HepG2 (cell line): Measurements from ENCODE around the gene RABEPK. TPM values are rescaled to one million over a fixed set of nuclear protein-coding genes. Genes with fewer than 3 reads are reported as not detected.
A peak's percentile ranks its signal among the peaks of the same experiment; 100 is the strongest.

Source experiments
- ATF7-NPFF ChIP-seq: sonication (generic); formaldehyde crosslinking; IDR thresholded peaks from 2 replicates; pipeline ENCODE4 v1.8.1; 2023; ENCODE audit warnings: mild to moderate bottlenecking, low read depth, missing genetic modification reagents, moderate library complexity
- ATM ChIP-seq: fragments of 450-650 bp; IDR thresholded peaks from 2 replicates; pipeline ENCODE4 v1.7.1; 2017; ENCODE audit warnings: mild to moderate bottlenecking, borderline replicate concordance
- FUBP1 ChIP-seq: sonication (generic); formaldehyde crosslinking; IDR thresholded peaks from 2 replicates; pipeline ENCODE4 v1.5.1; 2020; ENCODE audit warnings: missing genetic modification reagents, mild to moderate bottlenecking, borderline replicate concordance
- KAT7 ChIP-seq: IDR thresholded peaks from 2 replicates; pipeline ENCODE4 v1.6.1; 2018; ENCODE audit warnings: borderline replicate concordance, missing compliant biosample characterization
- KDM5B ChIP-seq: sonication (generic); formaldehyde crosslinking; IDR thresholded peaks from 2 replicates; pipeline ENCODE4 v1.4.0; 2020; ENCODE audit warnings: missing genetic modification reagents, mild to moderate bottlenecking, borderline replicate concordance
- MAFF ChIP-seq: IDR thresholded peaks from 2 replicates; pipeline ENCODE4 v1.6.1; 2011; ENCODE audit warnings: low read depth, low read length, improper control_type of control experiment
- PCBP1 ChIP-seq: fragments of 200-400 bp; formaldehyde crosslinking; IDR thresholded peaks from 2 replicates; pipeline ENCODE4 v1.6.1; 2017; ENCODE audit warnings: mild to moderate bottlenecking, low read depth, low read length, borderline replicate concordance
- RAD21 ChIP-seq: fragments of 450-650 bp; formaldehyde crosslinking; IDR thresholded peaks from 2 replicates; pipeline ENCODE4 v1.5.0; 2020; ENCODE audit warnings: mild to moderate bottlenecking
- RELA ChIP-seq: sonication (generic); formaldehyde crosslinking; IDR thresholded peaks from 2 replicates; pipeline ENCODE4 v1.4.0; 2020; ENCODE audit warnings: missing genetic modification reagents
- TAF15 ChIP-seq: fragments of 200-400 bp; formaldehyde crosslinking; IDR thresholded peaks from one replicate; pipeline ENCODE4 v1.6.1; 2018; ENCODE audit warnings: mild to moderate bottlenecking, low read depth, low read length; ENCODE audit not compliant: poor library complexity, severe bottlenecking
- TARDBP ChIP-seq: sonication (generic); formaldehyde crosslinking; IDR thresholded peaks from 2 replicates; pipeline ENCODE4 v1.8.0; 2022; ENCODE audit warnings: mild to moderate bottlenecking, missing genetic modification reagents
- TBX2 ChIP-seq: sonication (generic); formaldehyde crosslinking; IDR thresholded peaks from 2 replicates; pipeline ENCODE4 v1.5.0; 2020; ENCODE audit warnings: missing genetic modification reagents, mild to moderate bottlenecking, borderline replicate concordance
- THAP11 ChIP-seq: IDR thresholded peaks from 2 replicates; pipeline ENCODE4 v1.6.1; 2016; ENCODE audit warnings: missing biosample characterization, missing genetic modification reagents
- ZFP36L1 ChIP-seq: sonication (generic); formaldehyde crosslinking; IDR thresholded peaks from 2 replicates; pipeline ENCODE4 v1.8.0; 2022; ENCODE audit warnings: mild to moderate bottlenecking, missing genetic modification reagents, moderate library complexity
- ZNF296 ChIP-seq: sonication (generic); formaldehyde crosslinking; conservative IDR thresholded peaks from 2 replicates; pipeline ENCODE4 v1.5.0; 2020; ENCODE audit warnings: mild to moderate bottlenecking, missing genetic modification reagents
- ZNF331 ChIP-seq: sonication (generic); formaldehyde crosslinking; IDR thresholded peaks from 2 replicates; pipeline ENCODE4 v1.4.0; 2020; ENCODE audit warnings: missing genetic modification reagents
- ZNF501 ChIP-seq: sonication (generic); formaldehyde crosslinking; IDR thresholded peaks from 2 replicates; pipeline ENCODE4 v1.5.1; 2020; ENCODE audit warnings: mild to moderate bottlenecking, moderate library complexity, missing genetic modification reagents
- ZSCAN21 ChIP-seq: sonication (generic); formaldehyde crosslinking; IDR thresholded peaks from 2 replicates; pipeline ENCODE4 v1.8.0; 2022; ENCODE audit warnings: mild to moderate bottlenecking, missing genetic modification reagents, moderate library complexity, borderline replicate concordance
- ZSCAN30 ChIP-seq: sonication (generic); formaldehyde crosslinking; IDR thresholded peaks from 2 replicates; pipeline ENCODE4 v1.5.0; 2020; ENCODE audit warnings: mild to moderate bottlenecking, missing genetic modification reagents
- polyA plus RNA-seq, 8 experiments: library from polyadenylated mRNA; depleted of rRNA in 3 of 8; stranded (reverse) in 7 of 8; unstranded in 1 of 8; fragments of >200 nt; fragmentation: Illumina TruSeq in 4 of 8; extraction: Trizol in 4 of 8; gene quantifications; 2 replicates each; pipeline versions ENCODE4 v1.2.1 to v1.2.3, GENCODE V29; 2011 to 2016; ENCODE audit warnings: low read depth in 4 of 8, missing spikeins in 1 of 8, mixed read lengths in 1 of 8; ENCODE audit not compliant: insufficient read depth in 1 of 8
- total RNA-seq, 5 experiments: library from RNA; depleted of rRNA; stranded (reverse); fragments of >200 nt; fragmentation: Illumina TruSeq; extraction: Trizol; gene quantifications; 2 replicates each; pipeline ENCODE4 v1.2.3, GENCODE V29; 2016; ENCODE audit warnings: low read depth in 1 of 5
- TF ChIP-seq, protein P1 (sequence below): sonication (generic); formaldehyde crosslinking; IDR thresholded peaks from 2 replicates; pipeline ENCODE4 v1.5.0; 2020; ENCODE audit warnings: missing genetic modification reagents, mild to moderate bottlenecking, borderline replicate concordance
- TF ChIP-seq, protein P2 (sequence below): sonication (generic); formaldehyde crosslinking; IDR thresholded peaks from 2 replicates; pipeline ENCODE4 v1.4.0; 2020; ENCODE audit warnings: mild to moderate bottlenecking, missing genetic modification reagents

Gene RABEPK
- total and polyA plus RNA-seq, 2 of the 13 experiments (the other 11 are each of a cell fraction or from before 2014, with no cell fraction given): 75.5 to 90.0 TPM

DNA sequence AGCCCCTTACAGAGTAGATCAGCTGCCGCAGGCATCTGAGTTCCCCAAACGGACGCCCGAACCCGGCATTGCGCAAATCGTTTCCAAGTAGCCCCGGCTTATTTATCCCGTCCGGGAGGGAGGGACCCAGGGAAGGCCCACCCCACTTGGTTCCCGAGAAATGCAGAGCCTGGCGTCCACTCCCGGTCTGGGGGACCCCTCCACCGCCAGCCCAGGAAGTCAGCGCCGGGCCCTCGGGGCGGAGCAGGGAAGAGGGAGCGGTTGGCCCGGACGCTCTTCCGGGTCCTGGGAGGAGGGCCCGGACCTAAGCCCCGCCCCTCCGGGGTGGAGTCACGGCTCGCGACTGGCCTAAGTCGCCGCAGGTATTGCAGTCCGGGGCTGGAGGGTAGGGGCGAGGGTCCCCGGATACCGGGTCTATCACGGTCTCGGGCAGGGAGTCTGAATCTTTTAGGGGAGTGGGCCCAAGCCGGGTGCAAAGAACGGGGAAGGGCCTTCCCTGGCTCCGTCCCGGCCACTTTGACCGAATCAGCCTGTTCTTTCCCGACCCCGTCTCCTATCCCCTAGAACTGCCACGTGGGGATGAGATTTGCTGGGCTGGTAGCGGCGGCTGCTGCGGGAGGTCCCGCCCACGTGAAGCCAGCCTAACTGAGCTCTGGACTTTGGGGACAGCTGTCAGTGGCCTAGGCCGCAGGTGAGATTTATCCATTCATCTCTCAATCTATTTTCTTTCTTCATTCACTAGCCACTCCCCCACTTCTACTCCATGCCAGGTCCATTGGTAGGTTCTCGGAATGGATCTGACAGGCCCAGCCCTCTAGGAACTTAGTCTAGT is at the start of gene RABEPK (continued):
- peak; percentile 68 for TF ChIP-seq KDM5B (CRISPR knock-in tag)
- TF ChIP-seq TARDBP: peak; percentile 64; the same call in 1 of the 2 replicates
- peak; percentile 45; the same call in 1 of the 2 replicates for TF ChIP-seq RAD21 (CRISPR knock-in tag)
- peak; percentile 70 for TF ChIP-seq TAF15
- peak; percentile 84 for TF ChIP-seq ATF7-NPFF
- no peak for TF ChIP-seq PCBP1
- TF ChIP-seq RELA: no peak
- TF ChIP-seq ATM: no peak
- TF ChIP-seq ZSCAN30 (CRISPR knock-in tag): peak; percentile 91; the same call in 1 of the 2 replicates
- TF ChIP-seq FUBP1 (CRISPR knock-in tag): 0 out of 2 replicates have a peak, but pooled peaks have one; percentile 62
- peak; percentile 24; the same call in 1 of the 2 replicates for TF ChIP-seq TBX2 (CRISPR knock-in tag)
- TF ChIP-seq KAT7 (CRISPR knock-in tag): peak; percentile 67; the same call in 1 of the 2 replicates
- TF ChIP-seq, protein P1, sequence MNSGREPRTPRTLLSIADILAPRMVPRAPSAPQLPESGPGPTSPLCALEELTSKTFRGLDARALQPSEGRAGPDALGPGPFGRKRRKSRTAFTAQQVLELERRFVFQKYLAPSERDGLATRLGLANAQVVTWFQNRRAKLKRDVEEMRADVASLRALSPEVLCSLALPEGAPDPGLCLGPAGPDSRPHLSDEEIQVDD (CRISPR knock-in tag): 0 out of 2 replicates have a peak, but pooled peaks have one; percentile 50
- peak; percentile 79 for TF ChIP-seq THAP11
- TF ChIP-seq ZNF296: 0 out of 2 replicates have a peak, but pooled peaks have one; percentile 15
- TF ChIP-seq ZFP36L1 (CRISPR knock-in tag): peak; percentile 87; the same call in 1 of the 2 replicates
- TF ChIP-seq ZSCAN21: 0 out of 2 replicates have a peak, but pooled peaks have one; percentile 42
- TF ChIP-seq, protein P2, sequence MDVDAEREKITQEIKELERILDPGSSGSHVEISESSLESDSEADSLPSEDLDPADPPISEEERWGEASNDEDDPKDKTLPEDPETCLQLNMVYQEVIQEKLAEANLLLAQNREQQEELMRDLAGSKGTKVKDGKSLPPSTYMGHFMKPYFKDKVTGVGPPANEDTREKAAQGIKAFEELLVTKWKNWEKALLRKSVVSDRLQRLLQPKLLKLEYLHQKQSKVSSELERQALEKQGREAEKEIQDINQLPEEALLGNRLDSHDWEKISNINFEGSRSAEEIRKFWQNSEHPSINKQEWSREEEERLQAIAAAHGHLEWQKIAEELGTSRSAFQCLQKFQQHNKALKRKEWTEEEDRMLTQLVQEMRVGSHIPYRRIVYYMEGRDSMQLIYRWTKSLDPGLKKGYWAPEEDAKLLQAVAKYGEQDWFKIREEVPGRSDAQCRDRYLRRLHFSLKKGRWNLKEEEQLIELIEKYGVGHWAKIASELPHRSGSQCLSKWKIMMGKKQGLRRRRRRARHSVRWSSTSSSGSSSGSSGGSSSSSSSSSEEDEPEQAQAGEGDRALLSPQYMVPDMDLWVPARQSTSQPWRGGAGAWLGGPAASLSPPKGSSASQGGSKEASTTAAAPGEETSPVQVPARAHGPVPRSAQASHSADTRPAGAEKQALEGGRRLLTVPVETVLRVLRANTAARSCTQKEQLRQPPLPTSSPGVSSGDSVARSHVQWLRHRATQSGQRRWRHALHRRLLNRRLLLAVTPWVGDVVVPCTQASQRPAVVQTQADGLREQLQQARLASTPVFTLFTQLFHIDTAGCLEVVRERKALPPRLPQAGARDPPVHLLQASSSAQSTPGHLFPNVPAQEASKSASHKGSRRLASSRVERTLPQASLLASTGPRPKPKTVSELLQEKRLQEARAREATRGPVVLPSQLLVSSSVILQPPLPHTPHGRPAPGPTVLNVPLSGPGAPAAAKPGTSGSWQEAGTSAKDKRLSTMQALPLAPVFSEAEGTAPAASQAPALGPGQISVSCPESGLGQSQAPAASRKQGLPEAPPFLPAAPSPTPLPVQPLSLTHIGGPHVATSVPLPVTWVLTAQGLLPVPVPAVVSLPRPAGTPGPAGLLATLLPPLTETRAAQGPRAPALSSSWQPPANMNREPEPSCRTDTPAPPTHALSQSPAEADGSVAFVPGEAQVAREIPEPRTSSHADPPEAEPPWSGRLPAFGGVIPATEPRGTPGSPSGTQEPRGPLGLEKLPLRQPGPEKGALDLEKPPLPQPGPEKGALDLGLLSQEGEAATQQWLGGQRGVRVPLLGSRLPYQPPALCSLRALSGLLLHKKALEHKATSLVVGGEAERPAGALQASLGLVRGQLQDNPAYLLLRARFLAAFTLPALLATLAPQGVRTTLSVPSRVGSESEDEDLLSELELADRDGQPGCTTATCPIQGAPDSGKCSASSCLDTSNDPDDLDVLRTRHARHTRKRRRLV (CRISPR knock-in tag): peak; percentile 56; the same call in 1 of the 2 replicates
- no peak for TF ChIP-seq MAFF
- TF ChIP-seq ZNF501 (CRISPR knock-in tag): peak; percentile 88
- peak; percentile 34; the same call in 1 of the 2 replicates for TF ChIP-seq ZNF331
